Esophagus squamous epithelium (tissue), 5 donors: ENCODE measurements around the gene AQP5. TPM values are rescaled to one million over a fixed set of nuclear protein-coding genes. Genes with fewer than 3 reads are reported as not detected.

Source experiments
- DNase-seq: peaks from one replicate; lab custom pipeline; 2025; lab: John Stamatoyannopoulos, UW
- H3K27ac ChIP-seq, 4 donors: fragments of 200-600 bp; sonication (generic); one replicate each; pipeline ENCODE4 v1.5.1; 2016 to 2019; ENCODE audit warnings: mild to moderate bottlenecking in 1 of 4
- H3K27me3 ChIP-seq, 4 donors: fragments of 200-600 bp; sonication (generic); 1 replicate in 3 of 4; 2 replicates in 1 of 4; pipeline versions ENCODE4 v1.5.1 to v1.6.0; 2017 to 2021; ENCODE audit warnings: antibody characterized with exemption in 1 of 4
- H3K36me3 ChIP-seq, 3 donors: fragments of 200-600 bp; sonication (generic); one replicate each; pipeline ENCODE4 v1.5.1; 2016 to 2019
- H3K4me1 ChIP-seq, 3 donors: fragments of 200-600 bp; sonication (generic); one replicate each; pipeline ENCODE4 v1.5.1; 2017 to 2019
- H3K4me3 ChIP-seq, 4 donors: fragments of 200-600 bp; sonication (generic); 1 replicate in 3 of 4; 2 replicates in 1 of 4; pipeline ENCODE4 v1.5.1; 2016 to 2019; ENCODE audit warnings: mild to moderate bottlenecking in 2 of 4, moderate library complexity in 1 of 4
- H3K9me3 ChIP-seq, 3 donors: fragments of 200-600 bp; sonication (generic); one replicate each; pipeline ENCODE4 v1.5.1; 2016 to 2019
- POLR2A ChIP-seq, 4 donors: fragments of 450-650 bp; IDR thresholded peaks; one replicate each; pipeline ENCODE4 v1.6.1; 2017; ENCODE audit warnings: antibody characterized with exemption in 4 of 4, mild to moderate bottlenecking in 4 of 4, moderate library complexity in 3 of 4
- WGBS, 2 donors: methylation state at CpG; one replicate each; pipeline ENCODE4 v1.1.5; 2018; 5-methylcytosine and 5-hydroxymethylcytosine counted together
- intact Hi-C: fragments of 100-400 bp; cut with DNase I; formaldehyde crosslinking; loops from one replicate; pipeline ENCODE4 v1.15.0; 2022
- total RNA-seq, 4 donors: library from RNA; depleted of rRNA; stranded (reverse); fragments of >200 nt; gene quantifications; one replicate each; pipeline ENCODE4 v1.1.0, GENCODE V29; 2016
- TF ChIP-seq, protein P1 (sequence below), 6 experiments: fragments of 450-650 bp in 4 of 6; fragments of 200-600 bp in 2 of 6; sonication (generic) in 2 of 6; IDR thresholded peaks; one replicate each; pipeline ENCODE4 v1.5.1; 2016 to 2019; ENCODE audit warnings: antibody characterized with exemption in 6 of 6, mild to moderate bottlenecking in 4 of 6, moderate library complexity in 4 of 6
- donor health status: DM: yes; HTN: yes; CAD: no.

The AQP5 gene
- total RNA-seq, 4 donors from 2014 or later = 4.7 to 42.2 (median 18.6) TPM

DNA sequence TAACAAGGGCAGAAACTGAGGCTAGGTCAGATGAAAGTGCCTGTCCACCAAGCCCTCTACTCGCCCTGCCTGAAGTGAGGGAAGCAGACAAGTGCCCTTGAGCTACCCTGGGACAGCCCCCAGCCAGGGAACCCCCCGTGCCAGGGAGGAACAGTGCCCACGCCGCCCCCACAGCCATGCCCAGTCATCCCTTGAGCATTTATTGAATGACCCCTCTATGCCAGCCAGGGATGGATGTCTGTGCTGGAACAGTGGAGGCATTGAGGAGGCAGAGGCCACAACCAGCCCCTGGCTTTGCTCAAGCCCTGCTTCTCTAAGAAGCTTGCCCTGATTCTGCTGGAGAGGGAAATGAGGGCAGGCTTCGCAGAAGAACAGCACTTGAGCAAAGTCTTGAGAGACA, 7.4 kb downstream of the AQP5 start:
- Histone ChIP-seq H3K36me3 (no peaks in the 10 kb centered on the region), H3K4me3 (no peak overlapping the region), H3K27ac (no peak overlapping the region), H3K4me1 (peaks cover 4 to 24% (median 10%) of the 10 kb centered on the region in 3 donors), H3K9me3 (no peaks in the 10 kb centered on the region), H3K27me3 (peaks cover 0 to 70% (median 0%) of the 10 kb centered on the region in 4 donors)
- WGBS, 2 donors = 86 to 100% methylated on average over 1 of the region's 5 CpGs
- DNase-seq = no peak
- intact Hi-C loops = loop anchor here (5.0 to 10.0 kb wide), 2 partner anchors 88 to 104 kb away; partner anchors contain the start of gene ASIC1
- TF ChIP-seq, protein P1, sequence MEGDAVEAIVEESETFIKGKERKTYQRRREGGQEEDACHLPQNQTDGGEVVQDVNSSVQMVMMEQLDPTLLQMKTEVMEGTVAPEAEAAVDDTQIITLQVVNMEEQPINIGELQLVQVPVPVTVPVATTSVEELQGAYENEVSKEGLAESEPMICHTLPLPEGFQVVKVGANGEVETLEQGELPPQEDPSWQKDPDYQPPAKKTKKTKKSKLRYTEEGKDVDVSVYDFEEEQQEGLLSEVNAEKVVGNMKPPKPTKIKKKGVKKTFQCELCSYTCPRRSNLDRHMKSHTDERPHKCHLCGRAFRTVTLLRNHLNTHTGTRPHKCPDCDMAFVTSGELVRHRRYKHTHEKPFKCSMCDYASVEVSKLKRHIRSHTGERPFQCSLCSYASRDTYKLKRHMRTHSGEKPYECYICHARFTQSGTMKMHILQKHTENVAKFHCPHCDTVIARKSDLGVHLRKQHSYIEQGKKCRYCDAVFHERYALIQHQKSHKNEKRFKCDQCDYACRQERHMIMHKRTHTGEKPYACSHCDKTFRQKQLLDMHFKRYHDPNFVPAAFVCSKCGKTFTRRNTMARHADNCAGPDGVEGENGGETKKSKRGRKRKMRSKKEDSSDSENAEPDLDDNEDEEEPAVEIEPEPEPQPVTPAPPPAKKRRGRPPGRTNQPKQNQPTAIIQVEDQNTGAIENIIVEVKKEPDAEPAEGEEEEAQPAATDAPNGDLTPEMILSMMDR (IDR thresholded peaks at IDR 0.05) = no peak
- TF ChIP-seq POLR2A (IDR thresholded peaks at IDR 0.05) = no peak

DNA sequence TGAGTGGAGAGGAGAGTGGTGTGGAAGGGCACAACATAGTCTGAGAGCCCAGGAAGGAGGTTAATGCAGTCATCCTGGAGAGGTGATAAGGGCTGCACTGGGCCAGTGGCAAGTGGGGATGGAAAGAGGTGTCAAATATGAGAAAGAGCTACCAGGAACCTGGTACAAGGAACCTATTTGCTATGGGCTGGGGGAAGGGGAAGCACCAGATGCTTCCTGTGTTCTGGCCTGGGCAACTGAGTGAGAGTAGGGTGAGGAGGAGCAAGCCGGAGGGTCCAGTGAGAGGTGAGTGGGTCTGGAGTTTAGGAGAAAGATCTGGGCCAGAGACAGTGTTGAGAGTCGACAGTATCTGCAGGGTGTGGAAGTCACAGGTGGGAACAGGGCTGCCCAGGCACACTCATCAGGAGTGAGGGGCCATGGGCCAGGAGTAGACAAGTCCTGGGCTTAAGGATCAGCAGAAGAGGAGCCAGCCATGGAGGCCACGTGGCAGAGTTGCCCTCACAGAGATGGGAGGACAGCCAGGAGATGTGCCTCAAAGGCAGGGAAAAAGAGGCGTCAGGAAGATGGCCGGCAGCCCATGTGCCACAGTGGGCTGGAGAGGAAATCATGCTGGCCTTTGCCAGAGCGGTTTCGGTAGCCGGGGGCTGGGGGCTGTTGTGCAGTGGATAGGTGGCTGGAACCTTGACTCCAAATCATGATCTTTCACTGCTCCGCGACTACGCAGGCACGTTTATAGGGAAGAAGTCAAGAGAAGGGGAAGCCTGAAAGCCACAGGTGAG, 8.2 kb downstream of the AQP5 start:
- WGBS, 2 donors = 80% methylated on average over 11 to 12 of the region's 12 CpGs
- Histone ChIP-seq H3K27me3 (peaks cover 0 to 62% (median 0%) of the 10 kb centered on the region in 4 donors), H3K9me3 (no peaks in the 10 kb centered on the region), H3K4me1 (peaks cover 5 to 30% (median 10%) of the 10 kb centered on the region in 3 donors), H3K27ac (no peak overlapping the region), H3K36me3 (no peaks in the 10 kb centered on the region), H3K4me3 (no peak overlapping the region)
- TF ChIP-seq, protein P1 (IDR thresholded peaks at IDR 0.05) = no peak
- no peak for TF ChIP-seq POLR2A (IDR thresholded peaks at IDR 0.05)
- intact Hi-C loops = loop anchor here (5.0 to 10.0 kb wide), 2 partner anchors 87 to 105 kb away; partner anchors contain the start of gene ASIC1
- DNase-seq = no peak

DNA sequence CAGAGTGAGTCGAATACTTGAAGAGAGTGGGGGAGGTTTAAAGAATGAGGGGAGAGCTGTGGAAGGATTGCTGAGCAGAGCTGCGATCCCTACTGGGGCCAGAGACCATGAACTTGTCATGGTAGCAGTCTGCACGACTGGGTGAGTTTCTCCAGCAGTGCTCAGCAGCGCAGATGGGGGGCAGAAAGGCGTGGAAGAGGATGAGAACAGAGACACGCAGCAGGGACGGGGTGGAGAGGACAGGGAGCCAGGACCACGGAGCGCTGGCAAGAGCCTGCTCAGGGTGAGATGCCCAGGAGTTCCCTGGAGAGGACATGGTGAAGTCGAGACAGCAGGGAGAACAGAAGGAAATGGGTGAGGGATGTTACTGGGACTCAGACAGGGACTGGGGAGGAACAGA, 9.0 kb downstream of the AQP5 start:
- Histone ChIP-seq H3K27ac (no peak overlapping the region), H3K27me3 (peaks cover 0 to 53% (median 0%) of the 10 kb centered on the region in 4 donors), H3K4me3 (no peak overlapping the region), H3K9me3 (no peaks in the 10 kb centered on the region), H3K36me3 (no peaks in the 10 kb centered on the region), H3K4me1 (peaks cover 13 to 39% (median 15%) of the 10 kb centered on the region in 3 donors)
- no peak for DNase-seq
- WGBS, 2 donors = 53 to 60% methylated on average over 10 of the region's 10 CpGs
- intact Hi-C loops = no loop called here
- TF ChIP-seq, protein P1 (IDR thresholded peaks at IDR 0.05) = no peak
- TF ChIP-seq POLR2A (IDR thresholded peaks at IDR 0.05) = no peak

DNA sequence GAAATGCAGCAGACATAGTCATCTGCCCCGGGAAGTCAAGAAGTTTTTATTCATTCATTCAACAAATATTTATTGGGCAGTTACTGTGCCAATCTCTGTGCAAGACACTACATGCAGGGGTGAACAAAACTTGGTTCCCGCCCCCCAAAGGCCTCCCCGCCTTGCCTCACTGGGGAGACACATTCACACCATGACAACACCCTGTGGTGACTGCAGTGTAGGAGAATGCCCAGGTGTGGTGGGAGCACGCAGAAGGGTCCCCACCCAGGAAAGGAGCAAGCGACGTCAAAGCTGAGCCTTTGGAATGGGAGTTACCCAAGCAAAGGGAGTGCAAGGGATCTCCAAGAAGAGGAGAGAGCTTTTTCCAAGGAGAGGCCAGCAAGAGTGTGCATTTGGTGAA, 9.5 kb downstream of the AQP5 start:
- WGBS, 2 donors = 43 to 50% methylated on average over 6 of the region's 6 CpGs
- DNase-seq = no peak
- intact Hi-C loops = no loop called here

More for the DNA sequence above, 9.5 kb downstream of the AQP5 start:
- Histone ChIP-seq H3K27me3 (peaks cover 0 to 49% (median 0%) of the 10 kb centered on the region in 4 donors), H3K4me3 (no peak overlapping the region), H3K4me1 (peaks cover 14 to 40% (median 15%) of the 10 kb centered on the region in 3 donors), H3K27ac (no peak overlapping the region), H3K36me3 (no peaks in the 10 kb centered on the region), H3K9me3 (no peaks in the 10 kb centered on the region)
- TF ChIP-seq, protein P1 (IDR thresholded peaks at IDR 0.05) = no peak
- TF ChIP-seq POLR2A (IDR thresholded peaks at IDR 0.05) = no peak
